Myocyte (in vitro differentiated cells): Measurements from ENCODE around the gene ABCF2. TPM values are rescaled to one million over a fixed set of nuclear protein-coding genes. Genes with fewer than 3 reads are reported as not detected.

ENCODE experiments used
- DNase-seq: peaks from one replicate; pipeline ENCODE4 v3.0.0-alpha.2; 2012; ENCODE audit warnings: low read depth
- total RNA-seq: library from RNA; depleted of rRNA; stranded (reverse); fragments of >200 nt; gene quantifications from 2 replicates; pipeline ENCODE4 v1.2.3, GENCODE V29; 2014

ABCF2 gene
- total RNA-seq, 1 donor from 2014 or later, result 105 TPM

- no peak for DNase-seq
These were observed 15.4 kb upstream of the ABCF2 start for GRCh38 chr7:151242159-151243044.

DNA sequence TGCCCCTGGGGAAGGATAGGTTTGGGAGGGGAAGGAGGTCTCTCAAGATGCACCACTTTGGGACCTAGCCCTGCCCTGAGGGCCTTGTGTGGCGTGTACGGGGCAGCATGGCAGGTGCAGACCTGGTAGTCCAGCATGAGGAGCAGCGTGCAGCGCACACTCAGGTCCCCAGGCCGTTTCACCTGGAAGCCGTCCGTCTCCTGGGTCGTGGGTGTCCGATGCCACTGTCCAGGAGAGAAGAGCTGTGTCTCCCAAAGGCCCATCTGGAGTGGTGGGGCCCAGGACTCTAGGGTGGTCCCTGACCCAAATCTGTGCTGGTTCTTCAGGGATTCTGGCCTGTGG lies 14.7 kb upstream of the ABCF2 start:
- no peak for DNase-seq

DNA sequence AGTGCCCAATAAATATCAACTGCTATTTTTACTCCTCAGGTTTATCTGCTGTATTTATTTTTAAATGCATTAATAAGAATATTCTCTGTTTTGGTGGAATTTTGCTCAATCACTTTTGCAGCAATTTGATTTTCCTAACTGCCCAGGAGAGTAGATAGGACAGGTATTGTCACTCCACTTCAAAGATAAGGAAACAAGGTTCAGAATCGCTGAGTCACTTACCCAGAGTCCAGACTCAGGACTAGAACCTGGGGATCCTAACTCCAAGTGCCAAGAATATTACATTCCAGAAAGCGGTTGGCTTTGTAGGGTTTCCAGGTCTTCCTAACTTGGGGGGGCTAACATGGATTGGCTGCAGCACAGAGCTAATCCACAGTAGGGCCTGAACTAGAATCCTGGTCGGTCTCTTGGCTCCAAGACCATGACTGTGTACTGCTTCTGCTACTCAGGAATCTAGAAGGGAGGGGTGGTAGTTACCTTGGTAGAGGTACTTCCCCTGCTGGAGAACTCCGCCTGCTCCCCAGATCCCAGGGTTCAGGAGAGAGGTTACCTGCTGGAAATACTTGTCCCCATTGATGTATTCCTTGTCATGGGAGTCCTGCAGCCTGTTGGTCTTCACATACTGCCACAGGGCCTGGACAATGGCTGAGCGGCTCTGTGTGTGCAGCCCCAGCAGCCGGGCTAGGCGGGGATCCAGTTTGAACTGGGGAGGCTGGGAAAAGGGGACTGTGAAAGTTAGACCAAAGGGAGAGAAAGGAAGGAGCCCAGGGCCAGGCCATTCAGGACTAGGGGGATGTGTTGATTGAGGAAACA lies 14.1 kb upstream of the ABCF2 start:
- no peak for DNase-seq

GRCh38 chr7:151240536-151240935 lies 13.5 kb upstream of the ABCF2 start:
- no peak for DNase-seq

- DNase-seq, result no peak
These were observed 12.9 kb upstream of the ABCF2 start for GRCh38 chr7:151239837-151240459.

- DNase-seq, result no peak
These were observed 12.2 kb upstream of the ABCF2 start for GRCh38 chr7:151238924-151239836.

GRCh38 chr7:151238190-151238810 lies 11.3 kb upstream of the ABCF2 start:
- DNase-seq, result no peak

DNA sequence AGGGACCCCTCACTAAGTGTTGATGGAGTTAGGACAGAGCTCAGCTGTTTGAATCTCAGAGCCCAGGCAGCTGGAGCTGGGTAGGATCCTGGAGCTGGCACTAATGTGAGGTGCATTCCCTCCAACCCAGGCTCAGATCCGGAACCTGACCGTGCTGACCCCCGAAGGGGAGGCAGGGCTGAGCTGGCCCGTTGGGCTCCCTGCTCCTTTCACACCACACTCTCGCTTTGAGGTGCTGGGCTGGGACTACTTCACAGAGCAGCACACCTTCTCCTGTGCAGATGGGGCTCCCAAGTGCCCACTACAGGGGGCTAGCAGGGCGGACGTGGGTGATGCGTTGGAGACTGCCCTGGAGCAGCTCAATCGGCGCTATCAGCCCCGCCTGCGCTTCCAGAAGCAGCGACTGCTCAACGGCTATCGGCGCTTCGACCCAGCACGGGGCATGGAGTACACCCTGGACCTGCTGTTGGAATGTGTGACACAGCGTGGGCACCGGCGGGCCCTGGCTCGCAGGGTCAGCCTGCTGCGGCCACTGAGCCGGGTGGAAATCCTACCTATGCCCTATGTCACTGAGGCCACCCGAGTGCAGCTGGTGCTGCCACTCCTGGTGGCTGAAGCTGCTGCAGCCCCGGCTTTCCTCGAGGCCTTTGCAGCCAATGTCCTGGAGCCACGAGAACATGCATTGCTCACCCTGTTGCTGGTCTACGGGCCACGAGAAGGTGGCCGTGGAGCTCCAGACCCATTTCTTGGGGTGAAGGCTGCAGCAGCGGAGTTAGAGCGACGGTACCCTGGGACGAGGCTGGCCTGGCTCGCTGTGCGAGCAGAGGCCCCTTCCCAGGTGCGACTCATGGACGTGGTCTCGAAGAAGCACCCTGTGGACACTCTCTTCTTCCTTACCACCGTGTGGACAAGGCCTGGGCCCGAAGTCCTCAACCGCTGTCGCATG lies 10.5 kb upstream of the ABCF2 start:
- peak; percentile 64 for DNase-seq

DNA sequence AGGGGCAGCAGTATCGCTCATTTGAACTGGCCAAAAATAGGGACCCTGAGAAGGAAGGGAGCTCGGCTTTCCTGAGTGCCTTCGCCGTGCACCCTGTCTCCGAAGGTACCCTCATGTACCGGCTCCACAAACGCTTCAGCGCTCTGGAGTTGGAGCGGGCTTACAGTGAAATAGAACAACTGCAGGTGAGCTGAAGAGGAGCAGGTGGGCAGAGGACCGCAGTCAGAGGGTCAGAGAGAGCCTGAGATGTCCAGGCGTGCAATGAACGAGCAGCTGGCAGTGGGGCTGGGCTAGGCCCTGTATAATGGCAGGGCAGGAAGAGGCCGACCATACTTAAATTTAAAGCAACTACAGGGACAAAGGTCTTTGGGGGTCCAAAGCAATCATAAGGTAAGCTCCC lies 9.4 kb upstream of the ABCF2 start:
- DNase-seq, result no peak

DNA sequence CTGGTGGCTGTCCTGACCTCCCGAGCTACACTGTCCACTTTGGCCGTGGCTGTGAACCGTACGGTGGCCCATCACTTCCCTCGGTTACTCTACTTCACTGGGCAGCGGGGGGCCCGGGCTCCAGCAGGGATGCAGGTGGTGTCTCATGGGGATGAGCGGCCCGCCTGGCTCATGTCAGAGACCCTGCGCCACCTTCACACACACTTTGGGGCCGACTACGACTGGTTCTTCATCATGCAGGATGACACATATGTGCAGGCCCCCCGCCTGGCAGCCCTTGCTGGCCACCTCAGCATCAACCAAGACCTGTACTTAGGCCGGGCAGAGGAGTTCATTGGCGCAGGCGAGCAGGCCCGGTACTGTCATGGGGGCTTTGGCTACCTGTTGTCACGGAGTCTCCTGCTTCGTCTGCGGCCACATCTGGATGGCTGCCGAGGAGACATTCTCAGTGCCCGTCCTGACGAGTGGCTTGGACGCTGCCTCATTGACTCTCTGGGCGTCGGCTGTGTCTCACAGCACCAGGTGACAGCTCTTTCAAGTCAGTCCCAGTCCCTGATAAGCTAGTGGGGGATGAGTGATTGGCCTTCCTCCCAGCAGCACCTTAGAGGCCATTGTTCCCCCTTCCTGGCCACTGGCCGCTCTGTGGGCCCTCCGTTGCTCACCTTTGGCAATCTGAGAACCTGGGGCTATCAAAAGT lies 8.2 kb upstream of the ABCF2 start:
- DNase-seq, result no peak

- no peak for DNase-seq
These were observed 6.8 kb upstream of the ABCF2 start for GRCh38 chr7:151233804-151234203.

GRCh38 chr7:151232917-151233701 lies 6.1 kb upstream of the ABCF2 start:
- DNase-seq, result peak; percentile 89

GRCh38 chr7:151232091-151232916 lies 5.3 kb upstream of the ABCF2 start, which contains the start of gene CHPF2:
Gene CHPF2 (plus strand): TSS chr7:151232483. CDS start chr7:151234012, 1,529 bp downstream.
- DNase-seq, result peak; percentile 93

DNA sequence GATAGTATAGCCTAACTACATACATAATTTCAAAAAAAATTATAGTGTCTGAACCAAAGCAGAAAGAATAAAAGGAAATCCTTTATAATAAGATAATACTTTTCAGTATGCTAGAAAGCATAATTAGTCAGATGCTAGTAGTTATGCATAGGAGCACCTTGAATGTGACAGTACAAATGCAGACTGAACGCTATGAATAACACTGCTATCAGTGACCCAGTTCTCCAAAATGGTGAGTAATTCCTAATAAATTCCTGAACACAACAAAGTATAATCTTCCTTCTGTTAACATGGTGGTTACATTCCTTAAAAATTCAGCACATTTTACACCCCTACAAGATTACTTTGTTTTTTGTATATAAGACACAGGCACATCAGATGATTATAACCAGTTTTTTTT lies 4.1 kb upstream of the ABCF2 start:
- no peak for DNase-seq

DNA sequence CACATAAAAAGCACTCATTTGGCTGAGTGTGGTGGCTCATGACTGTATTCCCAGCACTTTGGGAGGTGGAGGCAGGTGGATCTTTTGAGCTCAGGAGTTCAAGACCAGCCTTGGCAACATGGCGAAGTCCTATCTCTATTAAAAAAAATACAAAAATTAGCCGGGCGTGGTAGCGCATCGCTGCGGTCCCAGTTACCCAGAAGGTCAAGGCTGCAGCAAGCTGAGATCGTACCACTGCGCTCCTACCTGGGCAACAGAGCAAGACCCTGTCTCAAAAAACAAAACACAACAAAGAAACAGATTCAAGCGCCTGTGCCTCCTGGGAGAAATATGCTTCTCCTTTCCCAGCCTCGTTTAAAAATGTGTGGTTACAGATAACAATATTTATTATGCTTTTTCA lies 2.2 kb upstream of the ABCF2 start:
- DNase-seq, result no peak

DNA sequence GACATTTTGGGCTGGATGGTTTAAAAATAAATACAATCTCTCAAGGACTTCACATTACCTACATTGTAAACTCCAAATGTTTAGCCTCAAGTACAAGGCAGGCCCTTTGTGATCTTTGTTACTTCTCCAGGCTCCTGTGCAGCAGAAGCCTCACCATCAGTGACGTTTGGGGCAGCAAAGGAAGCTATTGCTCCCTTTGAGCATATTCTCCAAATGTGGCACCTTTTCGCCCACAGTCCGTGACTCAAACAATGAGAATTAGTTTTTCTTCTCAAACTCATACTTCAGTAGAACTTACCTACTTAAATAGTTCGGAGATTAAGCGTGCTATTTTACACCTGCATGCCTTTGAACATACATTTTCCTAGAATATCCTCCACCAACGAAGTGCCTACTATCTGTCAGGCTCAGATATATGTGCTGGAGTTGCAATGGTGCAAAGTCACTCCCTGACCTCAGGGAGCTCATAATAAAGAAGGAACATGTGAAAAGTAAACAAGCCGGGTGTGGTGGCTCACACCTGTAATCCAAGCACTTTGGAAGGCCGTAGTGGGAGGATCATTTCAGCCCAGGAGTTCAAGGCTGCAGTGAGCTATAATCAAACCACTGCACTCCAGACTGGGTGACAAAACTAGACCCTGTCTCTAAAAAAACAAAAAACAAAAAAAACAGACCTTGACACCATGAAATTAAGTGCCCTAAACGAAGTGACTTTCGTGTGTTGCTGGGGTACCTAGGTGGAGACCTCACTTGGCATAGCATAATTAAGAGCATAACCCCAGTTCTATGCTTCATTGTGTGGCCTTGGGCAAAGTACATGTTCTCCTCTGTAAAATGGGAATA lies 1.2 kb upstream of the ABCF2 start:
- no peak for DNase-seq
